Uterus (tissue), 2 donors: Measurements from ENCODE around the gene B3GALT4.

Experiments
- CTCF ChIP-seq, 4 experiments: fragments of 200-600 bp in 2 of 4; fragments of 450-650 bp in 2 of 4; sonication (generic) in 2 of 4; IDR thresholded peaks; one replicate each; pipeline ENCODE4 v1.5.1; 2016 to 2019; ENCODE audit warnings: antibody characterized with exemption in 4 of 4, mild to moderate bottlenecking in 2 of 4, moderate library complexity in 1 of 4
- POLR2A ChIP-seq, 2 donors: fragments of 450-650 bp; IDR thresholded peaks; one replicate each; pipeline ENCODE4 v1.6.1; 2016; ENCODE audit warnings: antibody characterized with exemption in 2 of 2, mild to moderate bottlenecking in 1 of 2, moderate library complexity in 1 of 2

- TF ChIP-seq POLR2A (IDR thresholded peaks at IDR 0.05): no peak
- TF ChIP-seq CTCF (IDR thresholded peaks at IDR 0.05): no peak
These were observed 40.4 kb downstream of the B3GALT4 start for GRCh38 chr6:33317419-33317668.
